Measurements from ENCODE around the gene TMEM9. TPM values are rescaled to one million over a fixed set of nuclear protein-coding genes. Genes with fewer than 3 reads are reported as not detected.

TMEM9 gene
- total and polyA plus RNA-seq, 9 of the 15 experiments (the other 6 are each of a cell fraction or from before 2014, with no cell fraction given), result 30.4 to 107 (median 67.6) TPM

DNA sequence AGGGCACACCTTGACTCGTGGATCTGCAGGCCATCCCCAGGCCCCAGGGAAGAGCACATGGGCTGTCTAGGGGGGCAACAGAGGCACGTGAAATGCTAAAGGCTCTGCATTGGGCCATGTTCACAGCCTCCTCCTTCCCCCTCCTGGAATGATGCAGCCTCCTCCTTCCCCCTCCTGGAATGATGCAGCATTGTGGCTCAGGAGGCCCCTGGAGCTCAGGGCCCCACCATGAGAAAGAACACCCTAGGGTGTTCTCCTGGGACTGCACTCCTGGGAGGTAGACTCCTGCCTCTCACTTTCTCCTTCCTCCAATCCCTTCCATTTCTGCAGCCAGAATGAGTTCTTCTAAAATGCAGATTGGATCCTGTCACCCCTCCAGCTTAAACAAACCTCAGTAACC lies 34.8 kb upstream of the TMEM9 start:
- Histone ChIP-seq H3K4me2 (ENCODE audit: insufficient read depth, low read length) (no peak overlapping the region), H3K9ac (ENCODE audit: insufficient read depth in 1 of 2, low read depth in 2 of 2, low read length in 2 of 2) (no peak overlapping the region), H3K36me3 (ENCODE audit: control insufficient read depth, insufficient read depth, low read length) (no peaks in the 10 kb centered on the region), H4K20me1 (replicated peaks; ENCODE audit: control insufficient read depth, insufficient read depth, low read length) (0 out of 2 replicates have a peak, but pooled peaks cover 4% of the 10 kb centered on the region), H2AFZ (ENCODE audit: low read depth, low read length) (no peak overlapping the region), H3K4me1 (replicated peaks in 1 of 2; ENCODE audit: control insufficient read depth in 2 of 2, insufficient read depth in 2 of 2, low read length in 2 of 2) (peaks cover 0 to 6% of the 10 kb centered on the region in 2 experiments; a peak in 2 of 5 replicates), H3K27me3 (ENCODE audit: control insufficient read depth in 2 of 2, insufficient read depth in 2 of 2, low read length in 2 of 2) (peaks cover 41 to 79% of the 10 kb centered on the region in 2 experiments), H3K9me3 (replicated peaks; ENCODE audit: control insufficient read depth, insufficient read depth, low read depth, low read length) (no peaks in the 10 kb centered on the region), H3K27ac (ENCODE audit: extremely low read depth, low read depth, low read length) (no peak overlapping the region), H3K79me2 (ENCODE audit: control insufficient read depth, insufficient read depth, low read length) (no peaks in the 10 kb centered on the region), H3K9me1 (ENCODE audit: control insufficient read depth, insufficient read depth, low read length) (peaks cover 3% of the 10 kb centered on the region), H3K4me3 (no peak overlapping the region)
- no peak for FAIRE-seq
- no TSS peak for BruUV-seq (replicated peaks)
- ChIA-PET CTCF (ENCODE audit: low intra/inter-chr PET ratio) (no interaction called here), POLR2A (no interaction called here)
- DNase-seq (ENCODE audit: extremely low read depth in 1 of 4, low spot score in 3 of 4), result no peak
- intact Hi-C loops (cut with micrococcal nuclease), result loop anchor here (10.0 kb wide), 1 partner anchor 104 kb away; no protein-coding TSS in a partner anchor
- in situ Hi-C loops (cut with MboI), result no loop called here
- ATAC-seq, result no peak
- WGBS (ENCODE audit: insufficient coverage, low coverage, missing lambda C conversion rate), result 0% methylated on average over 2 of the region's 2 CpGs
- TF ChIP-seq MGA (IDR thresholded peaks at IDR 0.05) (no peak), CLOCK (CRISPR knock-in tag; IDR thresholded peaks at IDR 0.05; ENCODE audit: borderline replicate concordance) (no peak), POLR3A (IDR thresholded peaks at IDR 0.05; ENCODE audit: borderline replicate concordance, extremely low read depth, insufficient read depth, insufficient read length) (no peak), ARID2 (IDR thresholded peaks at IDR 0.05) (no peak), KHSRP (IDR thresholded peaks at IDR 0.05) (no peak), CCNT2 (IDR thresholded peaks at IDR 0.05; ENCODE audit: borderline replicate concordance, extremely low read depth, insufficient read length, low read depth, low read length) (no peak), MAFK (IDR thresholded peaks at IDR 0.05; ENCODE audit: low read length) (no peak), CBX5 (IDR thresholded peaks at IDR 0.05; ENCODE audit: borderline replicate concordance, low read depth) (no peak)

All from K562 (cell line).